Measurements from ENCODE around the gene FBLN7. TPM values are rescaled to one million over a fixed set of nuclear protein-coding genes. Genes with fewer than 3 reads are reported as not detected.

The FBLN7 gene
- polyA plus RNA-seq, 2 donors, result 0.14 to 0.33 TPM

- no peaks in the 10 kb centered on the region for H3K9me3 ChIP-seq (ENCODE audit: control insufficient read depth in 2 of 2, insufficient read depth in 1 of 2, low read depth in 1 of 2, low read length in 1 of 2)
- H3K27ac ChIP-seq (ENCODE audit: low read depth in 2 of 2, low read length in 1 of 2), result no peak overlapping the region
- H3K4me1 ChIP-seq (ENCODE audit: control insufficient read depth in 2 of 2, insufficient read depth in 2 of 2, low read length in 1 of 2), result no peaks in the 10 kb centered on the region
- WGBS, 2 donors, result 80 to 82% methylated on average over 9 of the region's 9 CpGs
- no peak overlapping the region for H3K4me3 ChIP-seq (ENCODE audit: low read depth in 1 of 2, low read length in 2 of 2)
- no peaks in the 10 kb centered on the region for H3K36me3 ChIP-seq (ENCODE audit: control insufficient read depth in 2 of 2, insufficient read depth in 2 of 2, low read length in 1 of 2)
- no peaks in the 10 kb centered on the region for H3K27me3 ChIP-seq (ENCODE audit: control insufficient read depth in 1 of 2, insufficient read depth in 2 of 2, low read length in 2 of 2)
Measured at GRCh38 chr2:112163541-112163981, 25.4 kb downstream of the FBLN7 start.

GRCh38 chr2:112164876-112165275 is 26.7 kb downstream of the FBLN7 start:
- WGBS, 2 donors, result 91 to 92% methylated on average over 11 of the region's 11 CpGs
- Histone ChIP-seq H3K9me3 (ENCODE audit: control insufficient read depth in 2 of 2, insufficient read depth in 1 of 2, low read depth in 1 of 2, low read length in 1 of 2) (no peaks in the 10 kb centered on the region), H3K36me3 (ENCODE audit: control insufficient read depth in 2 of 2, insufficient read depth in 2 of 2, low read length in 1 of 2) (no peaks in the 10 kb centered on the region), H3K4me1 (ENCODE audit: control insufficient read depth in 2 of 2, insufficient read depth in 2 of 2, low read length in 1 of 2) (no peaks in the 10 kb centered on the region), H3K27me3 (ENCODE audit: control insufficient read depth in 1 of 2, insufficient read depth in 2 of 2, low read length in 2 of 2) (no peaks in the 10 kb centered on the region), H3K27ac (ENCODE audit: low read depth in 2 of 2, low read length in 1 of 2) (no peak overlapping the region), H3K4me3 (ENCODE audit: low read depth in 1 of 2, low read length in 2 of 2) (no peak overlapping the region)

GRCh38 chr2:112165296-112165695 is 27.1 kb downstream of the FBLN7 start:
- no peak overlapping the region for H3K27ac ChIP-seq (ENCODE audit: low read depth in 2 of 2, low read length in 1 of 2)
- H3K36me3 ChIP-seq (ENCODE audit: control insufficient read depth in 2 of 2, insufficient read depth in 2 of 2, low read length in 1 of 2), result no peaks in the 10 kb centered on the region
- WGBS, 2 donors, result 92 to 94% methylated on average over 4 of the region's 4 CpGs
- no peaks in the 10 kb centered on the region for H3K9me3 ChIP-seq (ENCODE audit: control insufficient read depth in 2 of 2, insufficient read depth in 1 of 2, low read depth in 1 of 2, low read length in 1 of 2)
- H3K27me3 ChIP-seq (ENCODE audit: control insufficient read depth in 1 of 2, insufficient read depth in 2 of 2, low read length in 2 of 2), result no peaks in the 10 kb centered on the region
- H3K4me3 ChIP-seq (ENCODE audit: low read depth in 1 of 2, low read length in 2 of 2), result no peak overlapping the region
- H3K4me1 ChIP-seq (ENCODE audit: control insufficient read depth in 2 of 2, insufficient read depth in 2 of 2, low read length in 1 of 2), result no peaks in the 10 kb centered on the region

GRCh38 chr2:112166806-112167499 is 28.8 kb downstream of the FBLN7 start:
- WGBS, 2 donors, result 73 to 79% methylated on average over 14 of the region's 14 CpGs
- H3K9me3 ChIP-seq (ENCODE audit: control insufficient read depth in 2 of 2, insufficient read depth in 1 of 2, low read depth in 1 of 2, low read length in 1 of 2), result no peaks in the 10 kb centered on the region
- H3K4me1 ChIP-seq (ENCODE audit: control insufficient read depth in 2 of 2, insufficient read depth in 2 of 2, low read length in 1 of 2), result no peaks in the 10 kb centered on the region

GRCh38 chr2:112168422-112169124 is 30.4 kb downstream of the FBLN7 start:
- Histone ChIP-seq H3K9me3 (ENCODE audit: control insufficient read depth in 2 of 2, insufficient read depth in 1 of 2, low read depth in 1 of 2, low read length in 1 of 2) (no peaks in the 10 kb centered on the region), H3K4me3 (ENCODE audit: low read depth in 1 of 2, low read length in 2 of 2) (no peak overlapping the region), H3K36me3 (ENCODE audit: control insufficient read depth in 2 of 2, insufficient read depth in 2 of 2, low read length in 1 of 2) (no peaks in the 10 kb centered on the region), H3K4me1 (ENCODE audit: control insufficient read depth in 2 of 2, insufficient read depth in 2 of 2, low read length in 1 of 2) (no peaks in the 10 kb centered on the region), H3K27me3 (ENCODE audit: control insufficient read depth in 1 of 2, insufficient read depth in 2 of 2, low read length in 2 of 2) (no peaks in the 10 kb centered on the region), H3K27ac (ENCODE audit: low read depth in 2 of 2, low read length in 1 of 2) (no peak overlapping the region)
- WGBS, 2 donors, result 77 to 82% methylated on average over 10 of the region's 10 CpGs

More at GRCh38 chr2:112166806-112167499, 28.8 kb downstream of the FBLN7 start:
- Histone ChIP-seq H3K27me3 (ENCODE audit: control insufficient read depth in 1 of 2, insufficient read depth in 2 of 2, low read length in 2 of 2) (no peaks in the 10 kb centered on the region), H3K36me3 (ENCODE audit: control insufficient read depth in 2 of 2, insufficient read depth in 2 of 2, low read length in 1 of 2) (no peaks in the 10 kb centered on the region), H3K4me3 (ENCODE audit: low read depth in 1 of 2, low read length in 2 of 2) (no peak overlapping the region), H3K27ac (ENCODE audit: low read depth in 2 of 2, low read length in 1 of 2) (no peak overlapping the region)

- H3K36me3 ChIP-seq (ENCODE audit: control insufficient read depth in 2 of 2, insufficient read depth in 2 of 2, low read length in 1 of 2), result no peaks in the 10 kb centered on the region
- no peaks in the 10 kb centered on the region for H3K9me3 ChIP-seq (ENCODE audit: control insufficient read depth in 2 of 2, insufficient read depth in 1 of 2, low read depth in 1 of 2, low read length in 1 of 2)
- H3K4me1 ChIP-seq (ENCODE audit: control insufficient read depth in 2 of 2, insufficient read depth in 2 of 2, low read length in 1 of 2), result no peaks in the 10 kb centered on the region
- 94 to 98% methylated on average over 4 of the region's 4 CpGs for WGBS, 2 donors
- no peak overlapping the region for H3K27ac ChIP-seq (ENCODE audit: low read depth in 2 of 2, low read length in 1 of 2)
- no peaks in the 10 kb centered on the region for H3K27me3 ChIP-seq (ENCODE audit: control insufficient read depth in 1 of 2, insufficient read depth in 2 of 2, low read length in 2 of 2)
- no peak overlapping the region for H3K4me3 ChIP-seq (ENCODE audit: low read depth in 1 of 2, low read length in 2 of 2)
Measured at GRCh38 chr2:112170495-112170894, 32.3 kb downstream of the FBLN7 start.

GRCh38 chr2:112173646-112174319 is 35.6 kb downstream of the FBLN7 start:
- H3K9me3 ChIP-seq (ENCODE audit: control insufficient read depth in 2 of 2, insufficient read depth in 1 of 2, low read depth in 1 of 2, low read length in 1 of 2), result no peaks in the 10 kb centered on the region
- no peaks in the 10 kb centered on the region for H3K27me3 ChIP-seq (ENCODE audit: control insufficient read depth in 1 of 2, insufficient read depth in 2 of 2, low read length in 2 of 2)
- 89 to 90% methylated on average over 11 of the region's 11 CpGs for WGBS, 2 donors
- no peaks in the 10 kb centered on the region for H3K36me3 ChIP-seq (ENCODE audit: control insufficient read depth in 2 of 2, insufficient read depth in 2 of 2, low read length in 1 of 2)
- no peak overlapping the region for H3K4me3 ChIP-seq (ENCODE audit: low read depth in 1 of 2, low read length in 2 of 2)
- no peaks in the 10 kb centered on the region for H3K4me1 ChIP-seq (ENCODE audit: control insufficient read depth in 2 of 2, insufficient read depth in 2 of 2, low read length in 1 of 2)
- no peak overlapping the region for H3K27ac ChIP-seq (ENCODE audit: low read depth in 2 of 2, low read length in 1 of 2)

- Histone ChIP-seq H3K27ac (ENCODE audit: low read depth in 2 of 2, low read length in 1 of 2) (no peak overlapping the region), H3K9me3 (ENCODE audit: control insufficient read depth in 2 of 2, insufficient read depth in 1 of 2, low read depth in 1 of 2, low read length in 1 of 2) (no peaks in the 10 kb centered on the region), H3K4me1 (ENCODE audit: control insufficient read depth in 2 of 2, insufficient read depth in 2 of 2, low read length in 1 of 2) (no peaks in the 10 kb centered on the region), H3K4me3 (ENCODE audit: low read depth in 1 of 2, low read length in 2 of 2) (no peak overlapping the region), H3K36me3 (ENCODE audit: control insufficient read depth in 2 of 2, insufficient read depth in 2 of 2, low read length in 1 of 2) (no peaks in the 10 kb centered on the region), H3K27me3 (ENCODE audit: control insufficient read depth in 1 of 2, insufficient read depth in 2 of 2, low read length in 2 of 2) (no peaks in the 10 kb centered on the region)
- 74 to 81% methylated on average over 4 of the region's 4 CpGs for WGBS, 2 donors
Measured at GRCh38 chr2:112174383-112174782, 36.2 kb downstream of the FBLN7 start.

- H3K27me3 ChIP-seq (ENCODE audit: control insufficient read depth in 1 of 2, insufficient read depth in 2 of 2, low read length in 2 of 2), result no peaks in the 10 kb centered on the region
- 89 to 90% methylated on average over 3 of the region's 3 CpGs for WGBS, 2 donors
Measured at GRCh38 chr2:112175333-112175732, 37.1 kb downstream of the FBLN7 start.

More at GRCh38 chr2:112175333-112175732, 37.1 kb downstream of the FBLN7 start:
- H3K4me1 ChIP-seq (ENCODE audit: control insufficient read depth in 2 of 2, insufficient read depth in 2 of 2, low read length in 1 of 2), result no peaks in the 10 kb centered on the region
- H3K4me3 ChIP-seq (ENCODE audit: low read depth in 1 of 2, low read length in 2 of 2), result no peak overlapping the region
- H3K36me3 ChIP-seq (ENCODE audit: control insufficient read depth in 2 of 2, insufficient read depth in 2 of 2, low read length in 1 of 2), result no peaks in the 10 kb centered on the region
- no peaks in the 10 kb centered on the region for H3K9me3 ChIP-seq (ENCODE audit: control insufficient read depth in 2 of 2, insufficient read depth in 1 of 2, low read depth in 1 of 2, low read length in 1 of 2)
- no peak overlapping the region for H3K27ac ChIP-seq (ENCODE audit: low read depth in 2 of 2, low read length in 1 of 2)
